Activated CD4-positive, alpha-beta T cell treated with anti-CD3 and anti-CD28 coated beads, Interleukin-2, amount 50 U/mL, for 16 hours (primary cell): ENCODE measurements around the gene FZD2.
"Not testable (repeated sequence)": the region's sequence is repeated elsewhere in the genome, so short reads cannot be mapped to it uniquely, and the experiment has no call there.

ENCODE experiments used
- DNase-seq: peaks from one replicate; pipeline ENCODE4 v3.0.0-alpha.2; 2020

Gene FZD2

DNA sequence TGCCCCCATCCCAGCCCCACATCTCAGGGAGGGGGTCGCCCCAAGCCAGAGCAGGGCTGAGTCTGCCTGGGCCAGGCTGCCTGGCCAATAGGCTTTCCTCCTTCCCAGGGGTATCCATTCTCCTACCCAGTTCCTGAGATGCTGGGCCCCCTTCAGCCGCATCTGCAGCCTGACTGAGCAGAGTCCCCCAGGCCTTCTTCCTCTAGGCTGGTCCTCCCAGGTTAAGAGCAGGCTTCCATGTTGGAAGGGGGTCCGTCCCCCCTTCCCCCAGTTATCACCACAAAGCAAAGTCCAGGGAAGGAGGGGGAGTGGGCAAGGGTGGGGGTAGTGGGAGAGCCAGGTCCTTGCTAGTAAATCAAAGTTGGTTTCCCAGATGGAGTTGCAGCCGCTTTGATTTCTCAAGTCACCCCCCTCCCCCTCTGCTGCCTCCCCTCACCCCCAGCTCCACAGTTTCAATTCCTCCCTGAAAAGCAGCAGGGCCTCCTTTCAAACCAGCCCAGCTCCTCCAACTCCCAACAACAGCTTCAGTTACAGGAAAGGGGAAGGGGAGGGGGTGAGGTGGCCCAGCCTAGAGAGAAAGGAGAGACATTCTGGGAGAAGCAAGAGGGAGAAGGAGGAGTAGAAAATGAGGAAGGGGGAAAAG lies 9.5 kb upstream of the FZD2 start:
- no peak for DNase-seq

DNA sequence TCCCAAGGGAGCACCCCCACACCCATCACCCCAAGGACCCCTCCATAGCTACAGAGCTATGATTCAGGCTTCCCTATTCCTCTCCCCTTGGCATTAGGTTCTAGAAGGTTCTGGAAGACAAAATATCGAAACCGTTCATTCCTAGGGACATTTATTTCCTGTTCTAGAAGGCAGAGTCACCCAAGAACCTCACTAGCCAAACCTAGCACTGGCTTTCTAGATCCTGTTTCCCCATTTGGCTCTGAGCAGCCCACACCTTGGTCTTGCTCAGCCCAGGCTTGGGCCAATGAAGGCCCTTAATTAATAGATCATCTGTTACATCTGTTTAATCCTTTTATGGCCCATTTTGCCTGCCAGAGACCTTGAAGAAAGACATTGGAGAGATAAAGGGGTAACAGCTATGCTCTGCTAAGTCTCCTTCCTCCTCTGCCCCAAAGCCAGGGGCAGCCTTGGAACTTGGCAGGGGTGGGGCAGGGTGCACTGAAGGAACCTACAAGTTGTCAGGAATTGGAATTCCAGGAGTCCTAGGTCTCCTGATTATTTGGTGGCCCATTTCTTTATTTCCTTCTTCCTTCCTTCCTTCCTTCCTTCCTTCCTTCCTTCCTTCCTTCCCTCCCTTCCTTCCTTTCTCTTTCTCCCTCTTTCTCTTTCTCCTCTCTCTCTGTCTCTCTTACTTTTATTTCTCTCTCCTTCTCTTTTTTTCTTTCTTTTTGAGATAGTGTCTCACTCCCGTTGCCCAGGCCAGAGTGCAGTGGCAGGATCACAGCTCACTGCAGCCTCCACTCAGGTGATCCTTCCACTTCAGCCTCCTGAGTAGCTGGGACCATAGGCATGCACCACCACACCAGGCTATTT lies 8.7 kb upstream of the FZD2 start:
- no peak for DNase-seq

DNA sequence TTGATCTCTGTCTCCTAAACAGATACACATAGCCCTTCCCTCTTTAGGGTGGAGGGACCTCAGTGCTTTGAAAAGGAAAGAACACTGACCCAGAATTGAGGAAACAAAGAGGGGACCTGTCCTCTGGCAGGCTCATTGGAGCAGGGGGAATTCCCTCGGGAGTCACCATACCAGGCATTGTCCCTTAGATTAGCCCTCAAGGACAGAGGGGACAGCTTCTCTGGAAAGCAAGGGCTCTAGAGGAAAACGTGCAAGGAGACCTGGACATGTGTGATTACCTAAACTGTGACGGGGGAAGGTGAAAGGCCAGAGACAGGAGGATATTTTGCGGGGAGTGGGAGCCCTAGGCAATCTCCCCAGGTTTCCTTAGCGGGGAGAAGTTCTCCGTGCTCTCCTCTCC lies 7.6 kb upstream of the FZD2 start:
- no peak for DNase-seq

DNA sequence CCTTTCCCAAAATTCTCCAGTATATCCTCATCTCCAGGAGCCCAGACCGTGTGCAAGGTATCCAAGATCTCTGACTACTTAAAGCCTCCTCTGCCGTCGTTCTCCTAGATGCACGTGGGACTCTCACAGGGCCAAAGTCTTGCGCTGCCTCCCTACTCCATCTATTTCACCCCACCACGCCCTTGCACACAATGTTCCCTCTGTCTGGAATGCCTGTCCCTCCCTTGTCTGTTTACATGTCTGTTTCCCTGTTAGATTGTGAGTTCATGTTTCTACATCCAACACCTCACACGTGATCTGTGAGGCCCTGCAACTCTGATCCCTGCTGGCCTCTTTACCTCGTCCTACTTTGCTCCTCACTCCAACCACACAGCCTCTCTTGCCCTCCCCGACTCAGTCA lies 4.9 kb upstream of the FZD2 start:
- DNase-seq, result no peak

DNA sequence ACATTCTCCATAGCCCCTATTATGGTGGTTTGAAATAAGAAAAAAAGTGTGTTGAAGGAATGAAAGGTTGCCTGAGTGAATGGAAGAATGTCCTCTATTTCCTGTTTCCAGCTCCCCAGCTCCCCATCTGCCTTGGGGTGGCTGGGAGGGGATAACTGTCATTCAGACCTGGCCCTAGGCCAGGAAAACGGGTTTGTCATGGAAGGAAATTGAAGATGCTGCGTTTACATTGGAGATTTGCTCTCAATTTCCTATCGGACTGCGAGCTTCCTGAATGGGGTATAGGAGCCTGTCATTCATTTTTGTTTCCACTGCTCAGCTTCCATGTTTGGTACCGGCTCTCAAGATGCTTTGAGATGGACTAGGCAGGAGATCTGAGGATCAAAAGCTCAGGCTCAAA lies 2.2 kb upstream of the FZD2 start:
- DNase-seq, result no peak

DNA sequence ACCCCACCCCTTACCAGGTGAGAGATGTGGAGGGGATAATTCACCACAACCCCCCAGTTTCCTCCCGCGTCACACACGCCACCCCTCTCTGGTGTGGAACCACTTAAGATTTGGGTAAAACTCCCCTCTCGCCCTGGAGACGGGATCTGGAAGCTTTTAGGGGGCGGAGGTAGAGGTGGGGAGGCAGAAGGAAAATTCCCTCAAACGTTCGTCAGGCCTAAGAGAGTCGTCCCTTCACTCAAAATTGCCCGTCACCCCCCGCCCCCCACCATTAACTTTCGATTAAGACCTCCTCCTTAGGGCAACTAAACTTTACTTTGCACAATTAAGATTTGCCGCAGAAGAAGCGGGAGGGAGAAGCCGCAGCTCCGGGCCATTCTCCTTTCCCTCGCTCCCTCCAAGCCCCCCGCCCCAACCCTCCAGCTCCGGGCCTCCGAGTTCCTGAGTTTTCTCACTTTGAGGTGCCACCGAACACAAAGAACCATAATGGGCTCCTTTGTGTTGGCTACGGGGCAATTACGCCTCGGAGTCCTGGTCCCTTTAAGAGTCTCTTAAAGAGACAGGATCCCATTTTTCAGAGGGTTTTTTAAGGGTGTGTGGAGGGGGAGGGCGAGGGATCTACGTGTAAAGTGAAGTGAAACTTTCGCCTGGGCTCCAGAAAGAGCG lies 985 bp upstream of the FZD2 start:
- DNase-seq, result peak; percentile 8

DNA sequence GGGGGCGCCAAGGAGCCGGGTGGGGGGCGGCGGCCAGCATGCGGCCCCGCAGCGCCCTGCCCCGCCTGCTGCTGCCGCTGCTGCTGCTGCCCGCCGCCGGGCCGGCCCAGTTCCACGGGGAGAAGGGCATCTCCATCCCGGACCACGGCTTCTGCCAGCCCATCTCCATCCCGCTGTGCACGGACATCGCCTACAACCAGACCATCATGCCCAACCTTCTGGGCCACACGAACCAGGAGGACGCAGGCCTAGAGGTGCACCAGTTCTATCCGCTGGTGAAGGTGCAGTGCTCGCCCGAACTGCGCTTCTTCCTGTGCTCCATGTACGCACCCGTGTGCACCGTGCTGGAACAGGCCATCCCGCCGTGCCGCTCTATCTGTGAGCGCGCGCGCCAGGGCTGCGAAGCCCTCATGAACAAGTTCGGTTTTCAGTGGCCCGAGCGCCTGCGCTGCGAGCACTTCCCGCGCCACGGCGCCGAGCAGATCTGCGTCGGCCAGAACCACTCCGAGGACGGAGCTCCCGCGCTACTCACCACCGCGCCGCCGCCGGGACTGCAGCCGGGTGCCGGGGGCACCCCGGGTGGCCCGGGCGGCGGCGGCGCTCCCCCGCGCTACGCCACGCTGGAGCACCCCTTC lies 484 bp downstream of the FZD2 start:
- peak; percentile 15 for DNase-seq

DNA sequence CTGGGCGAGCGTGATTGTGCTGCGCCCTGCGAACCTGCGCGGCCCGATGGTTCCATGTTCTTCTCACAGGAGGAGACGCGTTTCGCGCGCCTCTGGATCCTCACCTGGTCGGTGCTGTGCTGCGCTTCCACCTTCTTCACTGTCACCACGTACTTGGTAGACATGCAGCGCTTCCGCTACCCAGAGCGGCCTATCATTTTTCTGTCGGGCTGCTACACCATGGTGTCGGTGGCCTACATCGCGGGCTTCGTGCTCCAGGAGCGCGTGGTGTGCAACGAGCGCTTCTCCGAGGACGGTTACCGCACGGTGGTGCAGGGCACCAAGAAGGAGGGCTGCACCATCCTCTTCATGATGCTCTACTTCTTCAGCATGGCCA lies 1.0 kb downstream of the FZD2 start:
- DNase-seq, result no peak

DNA sequence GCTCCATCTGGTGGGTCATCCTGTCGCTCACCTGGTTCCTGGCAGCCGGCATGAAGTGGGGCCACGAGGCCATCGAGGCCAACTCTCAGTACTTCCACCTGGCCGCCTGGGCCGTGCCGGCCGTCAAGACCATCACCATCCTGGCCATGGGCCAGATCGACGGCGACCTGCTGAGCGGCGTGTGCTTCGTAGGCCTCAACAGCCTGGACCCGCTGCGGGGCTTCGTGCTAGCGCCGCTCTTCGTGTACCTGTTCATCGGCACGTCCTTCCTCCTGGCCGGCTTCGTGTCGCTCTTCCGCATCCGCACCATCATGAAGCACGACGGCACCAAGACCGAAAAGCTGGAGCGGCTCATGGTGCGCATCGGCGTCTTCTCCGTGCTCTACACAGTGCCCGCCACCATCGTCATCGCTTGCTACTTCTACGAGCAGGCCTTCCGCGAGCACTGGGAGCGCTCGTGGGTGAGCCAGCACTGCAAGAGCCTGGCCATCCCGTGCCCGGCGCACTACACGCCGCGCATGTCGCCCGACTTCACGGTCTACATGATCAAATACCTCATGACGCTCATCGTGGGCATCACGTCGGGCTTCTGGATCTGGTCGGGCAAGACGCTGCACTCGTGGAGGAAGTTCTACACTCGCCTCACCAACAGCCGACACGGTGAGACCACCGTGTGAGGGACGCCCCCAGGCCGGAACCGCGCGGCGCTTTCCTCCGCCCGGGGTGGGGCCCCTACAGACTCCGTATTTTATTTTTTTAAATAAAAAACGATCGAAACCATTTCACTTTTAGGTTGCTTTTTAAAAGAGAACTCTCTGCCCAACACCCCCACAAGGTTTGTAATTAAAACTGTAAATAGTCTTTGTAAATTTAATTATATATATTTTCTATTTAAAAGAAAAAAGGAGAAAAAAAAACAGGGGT lies 1.7 kb downstream of the FZD2 start:
- DNase-seq, result no peak

DNA sequence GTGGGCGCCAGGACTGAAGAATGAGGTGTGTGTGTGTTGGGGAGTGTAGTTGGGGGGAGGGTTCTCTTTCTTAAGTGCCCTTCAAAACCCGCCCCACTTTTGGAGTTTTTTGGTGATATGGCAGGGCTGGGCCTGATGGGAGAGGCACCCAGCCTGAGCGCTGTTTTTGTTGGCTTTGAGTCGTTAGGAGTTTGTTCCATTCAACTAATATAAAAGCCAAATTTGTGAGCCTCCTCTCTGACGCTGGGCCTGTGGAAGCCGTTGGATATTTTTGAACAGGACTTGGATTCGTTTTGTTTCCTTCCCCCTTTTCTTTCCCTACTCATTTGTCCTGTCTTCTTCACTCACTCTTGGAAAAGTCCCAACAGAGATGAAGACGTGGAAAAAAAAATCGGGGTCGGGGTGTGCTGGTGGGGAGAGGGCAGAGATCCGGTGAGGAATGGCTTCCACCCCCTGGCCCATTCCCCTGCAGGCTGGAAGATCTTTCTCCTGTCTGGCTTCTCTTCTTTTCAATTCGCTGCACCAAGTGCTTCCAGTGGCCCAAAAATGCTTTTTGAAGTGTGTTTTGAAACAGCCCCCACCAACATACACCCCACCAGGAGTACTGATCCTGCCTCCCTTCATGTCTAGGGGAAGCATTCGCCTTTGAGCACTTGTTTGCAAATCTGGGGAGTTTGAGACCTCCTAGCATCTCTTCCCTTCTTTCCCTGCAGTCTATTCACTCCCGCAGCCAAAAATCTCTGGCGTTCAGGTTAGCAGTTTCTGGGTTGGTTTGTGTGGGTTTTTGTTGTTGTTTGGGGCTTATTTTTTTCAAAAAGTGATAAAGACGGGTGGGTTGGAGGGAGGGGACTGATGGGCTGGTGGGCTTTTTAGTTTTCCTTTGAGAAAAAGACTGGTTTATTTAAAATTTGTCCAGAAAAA lies 2.6 kb downstream of the FZD2 start:
- no peak for DNase-seq

DNA sequence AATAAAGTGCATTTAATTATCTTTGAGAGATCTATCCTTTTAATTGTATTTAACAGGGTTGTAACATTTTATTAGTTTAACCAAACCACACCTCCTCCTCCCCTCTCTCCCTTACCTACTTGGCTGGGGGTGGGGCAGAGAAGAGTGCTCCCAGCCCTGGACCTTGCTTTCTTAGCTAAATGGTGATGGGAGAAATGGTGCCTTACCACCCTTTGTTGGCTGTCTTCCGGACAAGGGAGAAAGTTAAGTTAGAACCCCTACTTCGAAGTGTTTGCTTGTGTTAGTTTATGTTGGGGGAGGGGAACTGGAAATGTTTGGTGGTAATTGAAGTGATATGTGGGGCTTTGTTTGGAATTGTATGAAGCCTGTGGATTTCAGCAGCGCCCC lies 3.9 kb downstream of the FZD2 start:
- no peak for DNase-seq

DNA sequence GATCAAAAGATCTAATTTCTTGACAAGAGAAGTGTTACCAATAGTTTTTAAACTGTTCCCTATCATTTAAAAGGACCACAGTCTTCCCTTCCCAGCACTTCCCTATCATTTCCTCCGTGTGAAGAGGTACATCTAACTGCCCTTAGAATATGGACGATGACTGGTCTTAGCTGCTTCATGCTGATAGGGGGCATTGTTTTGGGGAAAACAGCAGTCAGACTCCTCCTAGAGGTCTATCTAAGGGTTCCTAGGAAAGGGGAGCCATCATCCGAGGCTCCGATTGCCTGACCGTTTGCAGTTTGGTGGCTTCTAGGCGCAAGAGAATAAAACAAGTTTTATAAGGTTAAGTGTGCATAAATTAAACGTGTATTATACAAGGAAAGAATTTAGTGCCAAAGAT lies 7.1 kb downstream of the FZD2 start:
- no peak for DNase-seq

DNA sequence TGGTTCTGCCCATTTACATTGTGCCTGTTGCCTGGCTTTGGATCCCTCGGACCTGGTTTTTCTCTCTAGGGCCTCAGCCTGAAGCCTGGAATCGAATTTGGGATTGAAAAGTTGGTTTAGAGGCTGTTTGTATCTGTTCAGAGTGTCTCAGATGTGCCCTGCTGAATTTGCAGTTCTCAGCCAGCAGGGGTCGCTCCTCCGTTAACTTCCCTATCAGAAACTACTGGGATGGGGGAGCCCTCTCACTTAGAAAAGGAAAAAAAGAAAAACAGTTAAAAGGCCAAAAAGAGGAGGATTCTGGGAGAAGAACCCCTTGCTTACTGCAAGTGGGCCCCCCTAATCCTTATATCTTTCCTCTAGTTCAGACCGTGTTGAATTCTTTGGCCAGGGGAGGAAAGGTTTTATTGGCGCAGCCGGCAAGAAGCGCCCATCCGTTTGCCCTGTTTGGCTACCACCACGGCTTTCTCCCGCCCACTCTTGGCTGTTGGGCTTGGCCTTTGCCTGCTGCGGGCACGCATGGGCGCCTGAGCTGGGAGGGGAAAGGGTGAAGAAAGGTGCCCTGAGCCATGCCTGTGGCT lies 8.7 kb downstream of the FZD2 start:
- DNase-seq, result no peak

DNA sequence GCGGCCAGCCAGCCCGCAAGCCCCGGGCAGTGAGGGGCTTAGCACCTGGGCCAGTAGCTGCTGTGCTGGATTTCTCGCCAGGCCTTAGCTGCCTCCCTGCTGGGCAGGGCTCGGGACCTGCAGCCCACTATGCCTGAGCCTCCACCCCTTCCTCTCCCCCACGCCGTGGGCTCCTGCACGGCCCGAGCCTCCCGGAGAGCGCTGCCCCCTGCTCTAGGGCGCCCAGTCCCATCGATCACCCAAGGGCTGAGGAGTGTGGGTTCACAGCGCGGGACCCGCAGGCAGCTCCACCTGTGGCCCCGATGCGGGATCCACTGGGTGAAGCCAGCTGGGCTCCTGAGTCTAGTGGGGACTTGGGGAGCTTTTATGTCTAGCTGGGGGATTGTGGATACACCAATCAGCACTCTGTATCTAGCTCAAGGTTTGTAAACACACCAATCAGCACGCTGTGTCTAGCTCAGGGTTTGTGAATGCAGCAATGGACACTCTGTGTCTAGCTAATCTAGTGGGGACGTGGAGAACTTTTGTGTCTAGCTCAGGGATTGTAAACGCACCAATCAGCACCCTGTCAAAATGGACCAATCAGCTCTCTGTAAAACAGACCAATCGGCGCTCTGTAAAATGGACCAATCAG lies 11.1 kb downstream of the FZD2 start:
- not testable (repeated sequence) for DNase-seq

DNA sequence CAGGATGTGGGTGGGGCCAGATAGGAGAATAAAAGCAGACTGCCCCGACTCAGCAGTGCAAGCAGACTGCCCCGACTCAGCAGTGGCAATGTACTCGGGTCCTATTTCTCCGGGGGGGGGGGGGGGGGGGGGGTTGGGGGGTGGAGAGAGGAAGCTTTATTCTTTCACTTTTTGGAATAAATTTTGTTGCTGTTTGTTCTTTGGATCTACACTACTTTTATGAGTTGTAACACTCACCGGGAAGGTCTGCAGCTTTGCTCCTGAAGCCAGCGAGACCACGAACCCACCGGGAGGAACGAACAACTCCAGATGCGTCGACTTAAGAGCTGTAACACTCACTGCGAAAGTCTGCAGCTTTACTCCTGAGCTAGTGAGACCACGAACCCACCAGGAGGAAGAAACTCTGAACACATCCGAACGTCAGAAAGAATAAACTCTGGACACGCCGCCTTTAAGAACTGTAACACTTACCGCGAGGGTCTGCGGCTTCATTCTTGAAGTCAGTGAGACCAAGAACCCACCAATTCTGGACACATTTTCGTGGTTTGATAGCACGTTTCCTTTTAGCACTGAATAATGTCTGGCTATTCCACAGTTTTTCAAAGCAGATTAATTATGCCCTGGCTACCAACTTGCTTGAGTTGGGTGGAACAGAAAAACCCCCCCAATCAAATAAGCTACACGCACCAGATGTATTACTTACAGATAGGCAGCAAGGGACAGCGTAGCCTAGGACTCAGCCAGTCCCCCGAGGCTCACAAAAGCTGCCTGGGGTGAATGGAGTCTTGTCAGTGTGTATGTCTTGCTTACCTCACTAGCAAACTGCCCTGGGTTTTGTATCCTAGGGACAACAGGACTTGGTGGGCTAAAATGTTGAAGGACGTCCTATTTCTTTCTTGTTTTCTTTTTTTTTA lies 11.9 kb downstream of the FZD2 start:
- no peak for DNase-seq

DNA sequence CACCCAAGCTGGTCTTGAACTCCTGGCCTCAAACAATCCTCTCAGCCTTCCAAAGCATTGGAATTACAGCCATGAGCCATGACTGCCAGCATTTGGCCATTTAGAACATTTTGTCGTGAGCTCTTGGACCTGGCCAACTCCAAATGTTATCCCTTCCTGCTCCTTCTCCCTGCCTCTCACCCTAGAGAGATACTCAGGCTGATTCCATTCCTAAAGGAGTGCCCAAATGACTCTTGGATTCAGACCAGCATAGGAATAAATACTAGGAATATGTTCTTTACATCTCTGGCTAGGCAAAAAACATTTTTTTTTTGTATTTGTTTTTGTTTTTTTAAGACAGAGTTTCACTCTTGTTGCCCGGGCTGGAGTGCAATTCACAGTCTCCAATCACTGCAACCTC lies 15.5 kb downstream of the FZD2 start:
- no peak for DNase-seq

DNA sequence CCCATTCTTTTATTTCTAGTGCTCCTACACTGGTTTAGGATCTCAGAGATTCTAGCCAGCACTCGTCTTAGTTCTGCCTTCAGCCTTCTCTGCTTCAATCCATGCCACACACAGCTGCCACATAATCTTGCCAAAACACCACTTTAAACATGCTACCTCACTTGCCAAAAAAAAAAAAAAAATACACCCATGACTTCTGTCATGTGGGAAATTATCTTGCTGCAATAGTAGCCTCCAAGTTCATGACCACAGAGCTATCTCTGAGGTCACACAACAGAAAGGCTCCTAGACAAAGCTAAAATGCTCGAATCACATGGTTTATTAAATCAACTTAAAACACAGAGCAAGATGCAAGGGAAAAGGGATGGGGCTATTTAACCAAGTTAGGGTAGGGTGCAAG lies 18.1 kb downstream of the FZD2 start:
- no peak for DNase-seq

DNA sequence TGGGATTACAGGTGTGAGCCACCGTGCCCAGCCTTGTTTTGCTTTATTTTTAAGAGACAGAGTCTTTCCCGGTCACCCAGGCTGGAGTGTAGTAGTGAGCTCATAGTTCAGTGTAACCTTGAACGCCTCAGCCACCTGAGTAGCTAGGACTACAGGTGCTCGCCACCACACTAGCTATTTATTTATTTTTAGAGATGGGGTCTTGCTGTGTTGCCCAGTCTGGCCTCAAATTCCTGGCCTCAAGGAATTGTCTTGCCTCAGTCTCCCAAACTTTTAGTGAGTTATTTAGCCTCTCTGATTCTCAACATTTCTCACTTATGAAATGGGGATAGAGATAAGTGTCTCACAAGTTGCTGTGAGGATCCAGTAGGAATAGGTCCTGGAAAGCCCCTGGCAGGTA lies 21.7 kb downstream of the FZD2 start:
- no peak for DNase-seq

DNA sequence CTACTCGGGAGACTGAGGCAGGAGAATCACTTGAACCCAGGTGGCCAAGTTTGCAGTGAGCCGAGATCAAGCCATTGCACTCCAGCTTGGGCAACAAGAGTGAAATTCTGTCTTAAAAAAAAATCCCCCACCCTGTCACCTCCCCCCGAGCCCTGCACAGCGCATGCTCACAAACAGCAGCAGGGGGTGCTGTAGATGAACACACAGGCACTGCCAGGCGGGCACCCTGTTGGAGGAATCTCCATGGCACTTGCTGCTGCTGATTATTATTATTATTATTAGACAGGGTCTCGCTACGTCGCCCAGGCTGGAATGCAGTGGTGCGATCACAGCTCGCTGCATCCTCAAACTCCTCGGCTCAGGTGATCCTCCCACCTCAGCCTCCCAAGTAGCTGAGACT lies 24.6 kb downstream of the FZD2 start:
- DNase-seq, result no peak

DNA sequence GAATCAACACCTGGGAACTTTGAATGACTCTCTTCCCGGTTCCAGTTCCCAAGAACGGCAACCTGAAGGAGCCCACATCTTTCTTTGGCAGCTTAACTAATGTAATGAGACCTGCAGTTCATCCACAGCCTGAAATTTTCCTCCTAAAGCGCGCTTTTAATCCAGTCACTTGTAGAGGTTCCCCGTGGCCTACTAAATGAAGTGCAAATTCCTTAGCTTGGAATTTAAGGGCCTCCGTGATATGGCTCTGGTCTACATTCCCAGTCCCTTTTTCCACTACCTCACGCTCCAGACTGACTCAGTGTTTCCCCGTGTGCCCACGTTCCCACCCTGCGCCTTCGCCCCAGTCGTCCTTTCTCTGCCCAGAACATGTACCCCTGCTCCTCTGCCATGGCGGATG lies 27.2 kb downstream of the FZD2 start:
- DNase-seq, result no peak
